ENCODE results near the gene EFNA1. TPM values are rescaled to one million over a fixed set of nuclear protein-coding genes. Genes with fewer than 3 reads are reported as not detected.

The EFNA1 gene
- total and polyA plus RNA-seq, 2 of the 13 experiments (the other 11 are each of a cell fraction or from before 2014, with no cell fraction given) = 81.8 to 874 TPM

GRCh38 chr1:155178441-155179111 is 50.9 kb downstream of the EFNA1 start (continued):
- TF ChIP-seq, protein P1, sequence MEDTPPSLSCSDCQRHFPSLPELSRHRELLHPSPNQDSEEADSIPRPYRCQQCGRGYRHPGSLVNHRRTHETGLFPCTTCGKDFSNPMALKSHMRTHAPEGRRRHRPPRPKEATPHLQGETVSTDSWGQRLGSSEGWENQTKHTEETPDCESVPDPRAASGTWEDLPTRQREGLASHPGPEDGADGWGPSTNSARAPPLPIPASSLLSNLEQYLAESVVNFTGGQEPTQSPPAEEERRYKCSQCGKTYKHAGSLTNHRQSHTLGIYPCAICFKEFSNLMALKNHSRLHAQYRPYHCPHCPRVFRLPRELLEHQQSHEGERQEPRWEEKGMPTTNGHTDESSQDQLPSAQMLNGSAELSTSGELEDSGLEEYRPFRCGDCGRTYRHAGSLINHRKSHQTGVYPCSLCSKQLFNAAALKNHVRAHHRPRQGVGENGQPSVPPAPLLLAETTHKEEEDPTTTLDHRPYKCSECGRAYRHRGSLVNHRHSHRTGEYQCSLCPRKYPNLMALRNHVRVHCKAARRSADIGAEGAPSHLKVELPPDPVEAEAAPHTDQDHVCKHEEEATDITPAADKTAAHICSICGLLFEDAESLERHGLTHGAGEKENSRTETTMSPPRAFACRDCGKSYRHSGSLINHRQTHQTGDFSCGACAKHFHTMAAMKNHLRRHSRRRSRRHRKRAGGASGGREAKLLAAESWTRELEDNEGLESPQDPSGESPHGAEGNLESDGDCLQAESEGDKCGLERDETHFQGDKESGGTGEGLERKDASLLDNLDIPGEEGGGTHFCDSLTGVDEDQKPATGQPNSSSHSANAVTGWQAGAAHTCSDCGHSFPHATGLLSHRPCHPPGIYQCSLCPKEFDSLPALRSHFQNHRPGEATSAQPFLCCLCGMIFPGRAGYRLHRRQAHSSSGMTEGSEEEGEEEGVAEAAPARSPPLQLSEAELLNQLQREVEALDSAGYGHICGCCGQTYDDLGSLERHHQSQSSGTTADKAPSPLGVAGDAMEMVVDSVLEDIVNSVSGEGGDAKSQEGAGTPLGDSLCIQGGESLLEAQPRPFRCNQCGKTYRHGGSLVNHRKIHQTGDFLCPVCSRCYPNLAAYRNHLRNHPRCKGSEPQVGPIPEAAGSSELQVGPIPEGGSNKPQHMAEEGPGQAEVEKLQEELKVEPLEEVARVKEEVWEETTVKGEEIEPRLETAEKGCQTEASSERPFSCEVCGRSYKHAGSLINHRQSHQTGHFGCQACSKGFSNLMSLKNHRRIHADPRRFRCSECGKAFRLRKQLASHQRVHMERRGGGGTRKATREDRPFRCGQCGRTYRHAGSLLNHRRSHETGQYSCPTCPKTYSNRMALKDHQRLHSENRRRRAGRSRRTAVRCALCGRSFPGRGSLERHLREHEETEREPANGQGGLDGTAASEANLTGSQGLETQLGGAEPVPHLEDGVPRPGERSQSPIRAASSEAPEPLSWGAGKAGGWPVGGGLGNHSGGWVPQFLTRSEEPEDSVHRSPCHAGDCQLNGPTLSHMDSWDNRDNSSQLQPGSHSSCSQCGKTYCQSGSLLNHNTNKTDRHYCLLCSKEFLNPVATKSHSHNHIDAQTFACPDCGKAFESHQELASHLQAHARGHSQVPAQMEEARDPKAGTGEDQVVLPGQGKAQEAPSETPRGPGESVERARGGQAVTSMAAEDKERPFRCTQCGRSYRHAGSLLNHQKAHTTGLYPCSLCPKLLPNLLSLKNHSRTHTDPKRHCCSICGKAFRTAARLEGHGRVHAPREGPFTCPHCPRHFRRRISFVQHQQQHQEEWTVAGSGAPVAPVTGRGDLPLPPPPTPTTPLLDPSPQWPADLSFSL (CRISPR knock-in tag; IDR thresholded peaks at IDR 0.05) = no peak
- TF ChIP-seq WIZ (CRISPR knock-in tag; IDR thresholded peaks at IDR 0.05) = 0 out of 2 replicates have a peak, but pooled peaks have one; percentile 59
- no peak for TF ChIP-seq ZNF446 (CRISPR knock-in tag; IDR thresholded peaks at IDR 0.05)
- TF ChIP-seq HMG20A (CRISPR knock-in tag; IDR thresholded peaks at IDR 0.05; ENCODE audit: borderline replicate concordance) = no peak
- TF ChIP-seq SIN3B (IDR thresholded peaks at IDR 0.05; ENCODE audit: low read length) = no peak
- no peak for TF ChIP-seq ZSCAN20 (CRISPR knock-in tag; IDR thresholded peaks at IDR 0.05; ENCODE audit: borderline replicate concordance)
- TF ChIP-seq ZXDC (CRISPR knock-in tag; IDR thresholded peaks at IDR 0.05) = no peak
- no peak for TF ChIP-seq FIP1L1 (IDR thresholded peaks at IDR 0.05; ENCODE audit: borderline replicate concordance, insufficient read depth, low read depth, low read length)
- TF ChIP-seq RXRA (CRISPR knock-in tag; IDR thresholded peaks at IDR 0.05) = peak; percentile 90
- TF ChIP-seq, protein P2, sequence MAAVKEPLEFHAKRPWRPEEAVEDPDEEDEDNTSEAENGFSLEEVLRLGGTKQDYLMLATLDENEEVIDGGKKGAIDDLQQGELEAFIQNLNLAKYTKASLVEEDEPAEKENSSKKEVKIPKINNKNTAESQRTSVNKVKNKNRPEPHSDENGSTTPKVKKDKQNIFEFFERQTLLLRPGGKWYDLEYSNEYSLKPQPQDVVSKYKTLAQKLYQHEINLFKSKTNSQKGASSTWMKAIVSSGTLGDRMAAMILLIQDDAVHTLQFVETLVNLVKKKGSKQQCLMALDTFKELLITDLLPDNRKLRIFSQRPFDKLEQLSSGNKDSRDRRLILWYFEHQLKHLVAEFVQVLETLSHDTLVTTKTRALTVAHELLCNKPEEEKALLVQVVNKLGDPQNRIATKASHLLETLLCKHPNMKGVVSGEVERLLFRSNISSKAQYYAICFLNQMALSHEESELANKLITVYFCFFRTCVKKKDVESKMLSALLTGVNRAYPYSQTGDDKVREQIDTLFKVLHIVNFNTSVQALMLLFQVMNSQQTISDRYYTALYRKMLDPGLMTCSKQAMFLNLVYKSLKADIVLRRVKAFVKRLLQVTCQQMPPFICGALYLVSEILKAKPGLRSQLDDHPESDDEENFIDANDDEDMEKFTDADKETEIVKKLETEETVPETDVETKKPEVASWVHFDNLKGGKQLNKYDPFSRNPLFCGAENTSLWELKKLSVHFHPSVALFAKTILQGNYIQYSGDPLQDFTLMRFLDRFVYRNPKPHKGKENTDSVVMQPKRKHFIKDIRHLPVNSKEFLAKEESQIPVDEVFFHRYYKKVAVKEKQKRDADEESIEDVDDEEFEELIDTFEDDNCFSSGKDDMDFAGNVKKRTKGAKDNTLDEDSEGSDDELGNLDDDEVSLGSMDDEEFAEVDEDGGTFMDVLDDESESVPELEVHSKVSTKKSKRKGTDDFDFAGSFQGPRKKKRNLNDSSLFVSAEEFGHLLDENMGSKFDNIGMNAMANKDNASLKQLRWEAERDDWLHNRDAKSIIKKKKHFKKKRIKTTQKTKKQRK (IDR thresholded peaks at IDR 0.05; ENCODE audit: low read length) = no peak
- no peak for TF ChIP-seq ZNF484 (CRISPR knock-in tag; IDR thresholded peaks at IDR 0.05; ENCODE audit: borderline replicate concordance, low read depth)
- no peak for TF ChIP-seq ZNF724P (CRISPR knock-in tag; IDR thresholded peaks at IDR 0.05; ENCODE audit: borderline replicate concordance)
- no peak for TF ChIP-seq ZBTB42 (CRISPR knock-in tag; IDR thresholded peaks at IDR 0.05)
- no peak for TF ChIP-seq HCFC1 (IDR thresholded peaks at IDR 0.05; ENCODE audit: low read depth, low read length)

Data from HepG2 (cell line).